ENCODE data around the gene NSRP1. TPM values are rescaled to one million over a fixed set of nuclear protein-coding genes. Genes with fewer than 3 reads are reported as not detected.

NSRP1 gene
- total RNA-seq = 25.3 and 29.0 TPM in 2 replicates
- long read RNA-seq, partial matches to known transcripts = 1 of 11 reads
- long read RNA-seq, other reads (novel, unspliced or antisense) = 4 of 11 reads

GRCh38 chr17:30116661-30117551, at the start of gene NSRP1:
Gene NSRP1, plus strand, starts transcription at chr17:30116816. Its CDS starts 28 bp downstream, at chr17:30116844.
- H3K27ac Mint-ChIP-seq = peak within 1 kb of the TSS; percentile 100
- peak within 1 kb of the TSS; percentile 97 for H3K4me3 Mint-ChIP-seq (ENCODE audit: low read depth)
- peaks cover 9% of the 10 kb centered on the region for H3K36me3 Mint-ChIP-seq (ENCODE audit: insufficient read depth)
- no peaks in the 10 kb centered on the region for H3K27me3 Mint-ChIP-seq
- TF ChIP-seq CTCF (IDR thresholded peaks at IDR 0.05; ENCODE audit: unreplicated experiment) = no peak
- H3K9me3 Mint-ChIP-seq (ENCODE audit: low read depth) = no peaks in the 10 kb centered on the region
- peak; percentile 77 for DNase-seq (ENCODE audit: low spot score, unreplicated experiment)
- peaks cover 15% of the 10 kb centered on the region for H3K4me1 Mint-ChIP-seq (ENCODE audit: low read depth)

GRCh38 chr17:30068465-30068864, 48.2 kb upstream of the NSRP1 start:
- DNase-seq (ENCODE audit: low spot score, unreplicated experiment) = no peak
- Mint-ChIP-seq H3K27ac (no peak overlapping the region), H3K4me3 (ENCODE audit: low read depth) (no peak overlapping the region), H3K4me1 (ENCODE audit: low read depth) (no peaks in the 10 kb centered on the region), H3K9me3 (ENCODE audit: low read depth) (peaks cover 29% of the 10 kb centered on the region), H3K36me3 (ENCODE audit: insufficient read depth) (peaks cover 5% of the 10 kb centered on the region), H3K27me3 (peaks cover 4% of the 10 kb centered on the region)
- no peak for TF ChIP-seq CTCF (IDR thresholded peaks at IDR 0.05; ENCODE audit: unreplicated experiment)

- H3K27me3 Mint-ChIP-seq = peaks cover 37% of the 10 kb centered on the region
- no peak for DNase-seq (ENCODE audit: low spot score, unreplicated experiment)
- no peaks in the 10 kb centered on the region for H3K4me1 Mint-ChIP-seq (ENCODE audit: low read depth)
- no peaks in the 10 kb centered on the region for H3K9me3 Mint-ChIP-seq (ENCODE audit: low read depth)
- H3K27ac Mint-ChIP-seq = no peak overlapping the region
- no peak for TF ChIP-seq CTCF (IDR thresholded peaks at IDR 0.05; ENCODE audit: unreplicated experiment)
- no peak overlapping the region for H3K4me3 Mint-ChIP-seq (ENCODE audit: low read depth)
- H3K36me3 Mint-ChIP-seq (ENCODE audit: insufficient read depth) = no peaks in the 10 kb centered on the region
Observed at GRCh38 chr17:30074254-30074653, 42.4 kb upstream of the NSRP1 start.

GRCh38 chr17:30074730-30075129, 41.9 kb upstream of the NSRP1 start:
- Mint-ChIP-seq H3K36me3 (ENCODE audit: insufficient read depth) (no peaks in the 10 kb centered on the region), H3K27me3 (peaks cover 37% of the 10 kb centered on the region), H3K4me1 (ENCODE audit: low read depth) (no peaks in the 10 kb centered on the region), H3K27ac (no peak overlapping the region), H3K9me3 (ENCODE audit: low read depth) (no peaks in the 10 kb centered on the region), H3K4me3 (ENCODE audit: low read depth) (no peak overlapping the region)
- TF ChIP-seq CTCF (IDR thresholded peaks at IDR 0.05; ENCODE audit: unreplicated experiment) = no peak
- DNase-seq (ENCODE audit: low spot score, unreplicated experiment) = no peak

GRCh38 chr17:30082773-30083172, 33.8 kb upstream of the NSRP1 start:
- H3K9me3 Mint-ChIP-seq (ENCODE audit: low read depth) = no peaks in the 10 kb centered on the region

More at GRCh38 chr17:30082773-30083172, 33.8 kb upstream of the NSRP1 start:
- TF ChIP-seq CTCF (IDR thresholded peaks at IDR 0.05; ENCODE audit: unreplicated experiment) = no peak
- no peaks in the 10 kb centered on the region for H3K36me3 Mint-ChIP-seq (ENCODE audit: insufficient read depth)
- no peak for DNase-seq (ENCODE audit: low spot score, unreplicated experiment)
- no peak overlapping the region for H3K4me3 Mint-ChIP-seq (ENCODE audit: low read depth)
- no peaks in the 10 kb centered on the region for H3K4me1 Mint-ChIP-seq (ENCODE audit: low read depth)
- H3K27ac Mint-ChIP-seq = no peak overlapping the region
- H3K27me3 Mint-ChIP-seq = peaks cover 19% of the 10 kb centered on the region

Measured in progenitor cell of endocrine pancreas (in vitro differentiated cells).